Thyroid gland (tissue), 4 donors: Measurements from ENCODE around the gene ZRANB2.

ENCODE experiments used
- POLR2A ChIP-seq, 2 donors: fragments of 450-650 bp; IDR thresholded peaks; one replicate each; pipeline ENCODE4 v1.6.1; 2017; ENCODE audit warnings: antibody characterized with exemption in 2 of 2, mild to moderate bottlenecking in 2 of 2, moderate library complexity in 1 of 2
- TF ChIP-seq, protein P1 (sequence below), 6 experiments: fragments of 200-600 bp in 3 of 6; fragments of 450-650 bp in 3 of 6; sonication (generic) in 3 of 6; IDR thresholded peaks; one replicate each; pipeline ENCODE4 v1.5.1; 2016 to 2019; ENCODE audit warnings: antibody characterized with exemption in 6 of 6, mild to moderate bottlenecking in 2 of 6, inconsistent platforms in 1 of 6, moderate library complexity in 1 of 6

- TF ChIP-seq POLR2A (IDR thresholded peaks at IDR 0.05) = no peak
- TF ChIP-seq, protein P1, sequence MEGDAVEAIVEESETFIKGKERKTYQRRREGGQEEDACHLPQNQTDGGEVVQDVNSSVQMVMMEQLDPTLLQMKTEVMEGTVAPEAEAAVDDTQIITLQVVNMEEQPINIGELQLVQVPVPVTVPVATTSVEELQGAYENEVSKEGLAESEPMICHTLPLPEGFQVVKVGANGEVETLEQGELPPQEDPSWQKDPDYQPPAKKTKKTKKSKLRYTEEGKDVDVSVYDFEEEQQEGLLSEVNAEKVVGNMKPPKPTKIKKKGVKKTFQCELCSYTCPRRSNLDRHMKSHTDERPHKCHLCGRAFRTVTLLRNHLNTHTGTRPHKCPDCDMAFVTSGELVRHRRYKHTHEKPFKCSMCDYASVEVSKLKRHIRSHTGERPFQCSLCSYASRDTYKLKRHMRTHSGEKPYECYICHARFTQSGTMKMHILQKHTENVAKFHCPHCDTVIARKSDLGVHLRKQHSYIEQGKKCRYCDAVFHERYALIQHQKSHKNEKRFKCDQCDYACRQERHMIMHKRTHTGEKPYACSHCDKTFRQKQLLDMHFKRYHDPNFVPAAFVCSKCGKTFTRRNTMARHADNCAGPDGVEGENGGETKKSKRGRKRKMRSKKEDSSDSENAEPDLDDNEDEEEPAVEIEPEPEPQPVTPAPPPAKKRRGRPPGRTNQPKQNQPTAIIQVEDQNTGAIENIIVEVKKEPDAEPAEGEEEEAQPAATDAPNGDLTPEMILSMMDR (IDR thresholded peaks at IDR 0.05) = no peak
Measured at GRCh38 chr1:71037829-71038620, 42.8 kb downstream of the ZRANB2 start.
